ENCODE measurements around the gene NISCH. TPM values are rescaled to one million over a fixed set of nuclear protein-coding genes. Genes with fewer than 3 reads are reported as not detected.

The NISCH gene
- total RNA-seq, 1 experiment from 2014 or later, result 85.0 TPM

DNA sequence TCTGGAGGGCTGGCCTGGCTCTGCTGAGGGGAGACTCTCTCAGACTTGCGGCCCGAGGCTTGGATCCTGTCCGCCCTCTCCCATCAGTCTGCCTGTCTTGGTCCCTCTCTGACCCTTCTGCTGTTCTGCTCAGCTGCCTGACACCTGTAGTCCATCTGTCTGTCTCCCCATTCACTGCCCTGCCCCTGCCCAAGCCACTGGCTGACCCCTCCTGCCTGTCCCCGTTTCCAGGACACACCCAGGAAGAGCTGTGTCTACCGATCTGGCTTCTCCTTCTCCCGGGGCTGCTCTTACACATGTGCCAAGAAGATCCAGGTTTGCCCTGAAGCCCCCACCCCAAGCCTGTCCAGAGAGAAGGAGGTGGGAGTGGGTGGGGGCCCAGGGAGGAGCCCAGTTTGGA lies 59.8 kb downstream of the NISCH start (continued):
- no peak for TF ChIP-seq CTCF (IDR thresholded peaks at IDR 0.05)
- no peak for TF ChIP-seq PRRX2 (CRISPR knock-in tag; IDR thresholded peaks at IDR 0.05)

DNA sequence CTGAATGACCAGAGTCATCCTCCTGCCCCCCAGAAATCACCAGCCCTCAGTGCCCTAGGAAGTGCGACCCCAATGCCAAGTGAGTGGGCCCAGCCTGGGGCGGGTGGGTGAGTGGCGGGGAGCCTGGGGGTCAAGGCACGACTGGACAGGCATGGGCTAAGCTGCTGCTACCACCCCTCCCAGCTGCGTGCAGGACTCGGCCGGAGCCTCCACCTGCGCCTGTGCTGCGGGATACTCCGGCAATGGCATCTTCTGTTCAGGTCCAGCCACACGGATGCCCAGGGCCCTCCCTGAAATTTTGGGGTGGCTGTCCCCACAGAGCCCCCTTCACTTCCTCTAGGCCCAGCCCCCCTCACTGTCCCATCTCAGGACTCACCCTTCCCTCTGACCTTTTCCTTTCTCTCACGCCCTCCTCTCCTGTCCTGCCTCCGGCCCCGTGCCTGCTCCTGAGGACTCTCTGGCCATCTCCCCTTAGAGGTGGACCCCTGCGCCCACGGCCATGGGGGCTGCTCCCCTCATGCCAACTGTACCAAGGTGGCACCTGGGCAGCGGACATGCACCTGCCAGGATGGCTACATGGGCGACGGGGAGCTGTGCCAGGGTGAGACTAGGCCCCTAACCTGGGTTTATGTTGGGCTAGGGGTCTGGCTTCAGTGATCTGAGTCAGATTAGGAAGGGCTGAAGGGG lies 61.2 kb downstream of the NISCH start:
- POLR2A ChIA-PET, result no interaction called here
- H3K4me3 Mint-ChIP-seq, result no peak overlapping the region

More for the DNA sequence above, 61.2 kb downstream of the NISCH start:
- Mint-ChIP-seq H3K9me3 (no peaks in the 10 kb centered on the region), H3K27me3 (ENCODE audit: low read depth) (no peaks in the 10 kb centered on the region; the same call in 1 of the 2 replicates), H3K27ac (no peak overlapping the region), H3K4me1 (peaks cover 7% of the 10 kb centered on the region), H3K36me3 (no peaks in the 10 kb centered on the region)
- TF ChIP-seq NFYB (CRISPR knock-in tag; conservative IDR thresholded peaks at IDR 0.05; ENCODE audit: low read depth), result no peak
- no peak for TF ChIP-seq ZNF423 (CRISPR knock-in tag; IDR thresholded peaks at IDR 0.05)
- no peak for TF ChIP-seq GRHL2 (CRISPR knock-in tag; IDR thresholded peaks at IDR 0.05; ENCODE audit: insufficient replicate concordance, severe bottlenecking)
- TF ChIP-seq, protein P1, sequence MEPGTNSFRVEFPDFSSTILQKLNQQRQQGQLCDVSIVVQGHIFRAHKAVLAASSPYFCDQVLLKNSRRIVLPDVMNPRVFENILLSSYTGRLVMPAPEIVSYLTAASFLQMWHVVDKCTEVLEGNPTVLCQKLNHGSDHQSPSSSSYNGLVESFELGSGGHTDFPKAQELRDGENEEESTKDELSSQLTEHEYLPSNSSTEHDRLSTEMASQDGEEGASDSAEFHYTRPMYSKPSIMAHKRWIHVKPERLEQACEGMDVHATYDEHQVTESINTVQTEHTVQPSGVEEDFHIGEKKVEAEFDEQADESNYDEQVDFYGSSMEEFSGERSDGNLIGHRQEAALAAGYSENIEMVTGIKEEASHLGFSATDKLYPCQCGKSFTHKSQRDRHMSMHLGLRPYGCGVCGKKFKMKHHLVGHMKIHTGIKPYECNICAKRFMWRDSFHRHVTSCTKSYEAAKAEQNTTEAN (CRISPR knock-in tag; IDR thresholded peaks at IDR 0.05), result no peak
- no peak for TF ChIP-seq MYBL2 (CRISPR knock-in tag; IDR thresholded peaks at IDR 0.05)
- TF ChIP-seq ETV6 (CRISPR knock-in tag; IDR thresholded peaks at IDR 0.05), result no peak
- no peak for TF ChIP-seq FOXK1 (CRISPR knock-in tag; IDR thresholded peaks at IDR 0.05)
- TF ChIP-seq FOXP1 (CRISPR knock-in tag; IDR thresholded peaks at IDR 0.05; ENCODE audit: borderline replicate concordance), result no peak
- TF ChIP-seq NR1H2 (CRISPR knock-in tag; IDR thresholded peaks at IDR 0.05), result no peak
- TF ChIP-seq ZBTB21 (CRISPR knock-in tag; IDR thresholded peaks at IDR 0.05; ENCODE audit: borderline replicate concordance), result no peak
- no peak for TF ChIP-seq TCF7 (CRISPR knock-in tag; IDR thresholded peaks at IDR 0.05; ENCODE audit: low read depth)
- TF ChIP-seq OVOL2 (CRISPR knock-in tag; IDR thresholded peaks at IDR 0.05; ENCODE audit: borderline replicate concordance), result no peak
- TF ChIP-seq CTCF (IDR thresholded peaks at IDR 0.05), result no peak
- no peak for TF ChIP-seq E2F4 (CRISPR knock-in tag; IDR thresholded peaks at IDR 0.05; ENCODE audit: borderline replicate concordance, low read depth)
- no peak for TF ChIP-seq KAT7 (CRISPR knock-in tag; IDR thresholded peaks at IDR 0.05; ENCODE audit: borderline replicate concordance)
- no peak for TF ChIP-seq ZNF396 (CRISPR knock-in tag; IDR thresholded peaks at IDR 0.05; ENCODE audit: borderline replicate concordance)
- TF ChIP-seq PRRX2 (CRISPR knock-in tag; IDR thresholded peaks at IDR 0.05), result no peak
- TF ChIP-seq ERG (CRISPR knock-in tag; IDR thresholded peaks at IDR 0.05), result no peak
- TF ChIP-seq, protein P2, sequence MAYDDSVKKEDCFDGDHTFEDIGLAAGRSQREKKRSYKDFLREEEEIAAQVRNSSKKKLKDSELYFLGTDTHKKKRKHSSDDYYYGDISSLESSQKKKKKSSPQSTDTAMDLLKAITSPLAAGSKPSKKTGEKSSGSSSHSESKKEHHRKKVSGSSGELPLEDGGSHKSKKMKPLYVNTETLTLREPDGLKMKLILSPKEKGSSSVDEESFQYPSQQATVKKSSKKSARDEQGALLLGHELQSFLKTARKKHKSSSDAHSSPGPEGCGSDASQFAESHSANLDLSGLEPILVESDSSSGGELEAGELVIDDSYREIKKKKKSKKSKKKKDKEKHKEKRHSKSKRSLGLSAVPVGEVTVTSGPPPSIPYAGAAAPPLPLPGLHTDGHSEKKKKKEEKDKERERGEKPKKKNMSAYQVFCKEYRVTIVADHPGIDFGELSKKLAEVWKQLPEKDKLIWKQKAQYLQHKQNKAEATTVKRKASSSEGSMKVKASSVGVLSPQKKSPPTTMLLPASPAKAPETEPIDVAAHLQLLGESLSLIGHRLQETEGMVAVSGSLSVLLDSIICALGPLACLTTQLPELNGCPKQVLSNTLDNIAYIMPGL (CRISPR knock-in tag; IDR thresholded peaks at IDR 0.05), result no peak
- TF ChIP-seq SMAD4 (CRISPR knock-in tag; IDR thresholded peaks at IDR 0.05), result no peak
- no peak for DNase-seq (ENCODE audit: low spot score)
- ATAC-seq, result no peak
- CTCF ChIA-PET, result interaction anchor here (0.8 kb wide), 1 partner anchor 20 kb away, joined by 3 read pairs; the partner anchor contains the start of gene UQCC5
